Activated T-helper 9 cell treated with anti-CD3 and anti-CD28 coated beads, Interleukin-2, amount 50 U/mL, for 16 hours (primary cell): ENCODE data around the gene PRKN.

Source experiments
- DNase-seq: peaks from one replicate; pipeline ENCODE4 v3.0.0-alpha.2; 2020; ENCODE audit warnings: low read depth

PRKN gene

DNA sequence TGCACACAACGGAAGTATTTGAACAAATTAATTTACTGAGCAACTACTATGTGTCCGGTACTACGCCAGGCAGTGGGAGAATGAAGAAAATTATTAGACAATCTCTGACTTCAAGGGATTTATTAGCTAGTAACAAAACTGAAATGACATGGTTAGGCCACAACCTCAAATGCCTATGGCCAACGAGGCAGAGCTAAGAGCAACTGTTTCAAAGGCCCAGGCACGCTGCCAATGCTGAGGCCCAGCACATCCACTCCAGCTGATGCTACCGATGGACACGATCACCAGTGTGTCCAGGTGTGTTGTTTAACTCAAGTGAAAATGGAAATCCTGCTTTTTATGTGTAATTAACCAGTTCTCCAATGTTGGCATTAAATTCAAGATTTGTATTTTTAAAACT is 420.9 kb downstream of the PRKN start:
- DNase-seq: no peak

DNA sequence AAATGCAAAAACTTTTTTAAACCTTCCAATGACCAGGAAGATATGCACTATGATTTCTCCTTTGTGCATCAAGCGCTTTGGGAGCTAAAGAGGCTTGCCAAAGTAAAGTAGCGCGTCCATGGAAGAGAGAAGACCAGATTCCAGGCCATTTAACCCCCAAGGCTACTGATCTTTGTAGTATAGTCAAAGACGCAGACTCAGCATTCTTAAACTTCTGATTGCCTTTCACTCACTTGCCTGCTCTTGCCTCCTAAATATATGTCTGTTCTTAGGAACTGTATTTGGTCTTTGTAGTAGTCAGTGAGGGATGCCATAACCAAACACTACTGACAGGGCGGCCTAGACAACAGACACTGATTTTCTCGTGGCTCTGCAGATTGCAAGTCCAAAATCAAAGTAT is 426.4 kb downstream of the PRKN start:
- no peak for DNase-seq

DNA sequence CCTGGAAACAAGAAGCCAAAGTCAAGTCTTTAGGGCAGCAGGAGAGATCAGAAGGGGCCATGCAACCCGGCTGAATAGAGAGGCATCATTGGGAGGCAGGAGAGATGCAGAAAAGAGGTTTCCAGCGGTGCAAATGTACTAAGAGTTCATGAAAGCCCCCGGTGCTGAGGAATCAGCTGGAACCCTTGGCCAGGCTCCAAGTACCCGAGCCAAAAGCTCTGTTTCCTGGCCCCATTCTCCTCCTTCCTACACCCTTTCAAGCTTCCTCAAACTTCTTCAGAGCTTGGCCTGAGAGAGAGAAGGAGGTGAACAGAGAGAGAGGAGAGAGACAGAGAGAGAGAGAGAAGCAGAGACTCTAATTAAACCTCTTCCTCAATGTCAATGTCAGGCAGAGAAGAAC is 433.5 kb downstream of the PRKN start:
- no peak for DNase-seq

DNA sequence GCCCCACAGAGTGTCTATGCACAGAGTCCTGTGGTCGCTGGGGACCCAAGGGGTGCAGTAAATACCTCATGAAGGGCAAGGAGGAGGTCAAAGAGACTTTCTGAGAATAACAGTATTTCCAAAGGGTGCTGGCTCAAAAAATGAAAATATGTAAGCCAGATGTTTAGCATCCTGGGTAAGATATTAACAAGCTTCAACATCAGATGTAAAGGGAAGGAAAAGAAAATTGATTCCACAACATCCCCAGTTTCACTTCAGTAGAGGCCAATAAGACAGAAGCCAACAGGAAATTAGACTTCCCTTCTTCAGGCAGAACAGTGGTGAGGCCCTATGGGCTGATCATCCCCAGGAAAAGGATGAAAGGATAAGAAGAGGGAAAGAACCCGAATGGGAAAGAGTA is 434.7 kb downstream of the PRKN start:
- no peak for DNase-seq

DNA sequence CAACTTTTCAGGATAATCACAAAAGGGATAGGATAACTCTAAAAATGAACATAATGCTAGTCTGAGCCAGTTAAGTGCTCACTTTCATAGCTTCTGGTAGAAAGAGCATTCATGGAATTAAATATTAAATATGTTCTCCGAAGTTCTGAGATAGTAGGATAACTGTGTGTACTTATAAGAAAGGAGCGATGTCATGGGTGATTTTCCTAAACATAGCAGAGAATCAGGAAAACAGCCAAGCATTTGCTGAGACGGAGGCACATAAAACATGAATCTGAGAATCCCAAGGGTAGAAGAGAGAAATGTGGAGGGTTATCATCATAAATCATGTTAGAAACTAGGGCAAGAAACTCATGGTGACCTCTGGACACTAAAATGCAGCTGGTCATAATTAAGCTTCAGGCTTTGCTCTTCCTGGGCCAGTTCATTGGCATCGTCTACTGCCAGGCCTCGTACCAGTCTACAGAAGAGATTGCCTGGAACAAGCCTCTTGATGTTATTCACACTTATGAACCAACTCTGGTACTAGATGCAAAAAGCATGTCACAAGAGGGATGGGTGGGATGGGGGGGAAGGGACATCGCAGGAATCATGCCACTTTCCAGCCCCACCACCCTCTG is 436.6 kb downstream of the PRKN start:
- no peak for DNase-seq

DNA sequence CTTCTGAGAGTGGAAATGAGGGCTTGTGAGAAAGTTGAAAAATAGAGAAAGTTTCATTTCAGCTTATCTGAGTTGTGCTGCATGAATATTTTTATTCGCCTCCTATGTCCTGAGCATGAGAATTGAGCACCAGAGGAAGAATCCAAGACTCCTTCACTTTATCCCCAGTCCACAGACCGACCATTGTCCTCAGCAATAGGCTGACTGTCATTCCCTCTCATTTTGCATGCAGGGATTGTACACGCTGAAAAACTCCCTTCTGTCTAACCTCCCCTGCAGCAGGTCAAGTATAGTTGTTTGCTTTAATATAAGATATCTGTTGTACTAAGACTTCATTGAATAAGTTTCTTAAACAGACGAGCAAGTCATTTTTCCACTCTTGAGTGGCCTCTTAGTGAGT is 437.6 kb downstream of the PRKN start:
- no peak for DNase-seq

DNA sequence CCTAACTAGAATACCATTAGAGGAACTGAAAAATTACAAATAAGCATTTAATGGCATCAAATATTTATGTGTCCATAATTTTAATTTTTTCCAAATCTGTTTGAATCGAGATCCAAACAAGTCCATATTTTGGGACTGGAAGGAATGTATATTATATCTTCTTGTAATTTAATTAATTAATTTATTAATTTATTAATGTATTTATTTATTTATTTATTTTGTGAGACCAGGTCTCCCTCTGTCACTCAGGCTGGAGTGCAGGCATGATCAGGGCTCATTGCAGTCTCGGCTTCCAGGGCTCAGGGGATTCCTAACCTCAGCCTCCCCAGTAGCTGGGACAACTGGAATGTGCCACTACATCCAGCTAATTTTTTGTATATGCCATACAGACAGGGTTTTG is 453.6 kb downstream of the PRKN start:
- DNase-seq: no peak

DNA sequence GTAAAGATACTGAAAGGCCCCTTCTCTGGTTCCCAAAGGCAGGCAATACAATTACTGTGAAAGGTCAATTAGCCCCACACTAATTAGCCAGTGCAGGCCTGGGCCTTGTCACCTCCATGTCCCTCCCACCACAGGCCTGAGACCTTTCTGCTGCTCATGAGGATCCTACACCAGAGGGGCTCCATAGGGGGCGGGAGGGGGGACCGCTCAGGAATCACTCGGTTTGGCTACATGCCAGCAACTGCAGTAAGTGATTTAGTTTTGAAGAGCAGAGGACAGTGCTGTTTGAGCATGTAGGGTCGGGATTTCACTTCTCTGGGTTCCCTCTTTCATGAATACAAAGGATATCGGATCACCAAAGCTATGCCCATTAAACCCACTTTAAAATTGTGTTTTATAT is 455.6 kb downstream of the PRKN start:
- DNase-seq: no peak

DNA sequence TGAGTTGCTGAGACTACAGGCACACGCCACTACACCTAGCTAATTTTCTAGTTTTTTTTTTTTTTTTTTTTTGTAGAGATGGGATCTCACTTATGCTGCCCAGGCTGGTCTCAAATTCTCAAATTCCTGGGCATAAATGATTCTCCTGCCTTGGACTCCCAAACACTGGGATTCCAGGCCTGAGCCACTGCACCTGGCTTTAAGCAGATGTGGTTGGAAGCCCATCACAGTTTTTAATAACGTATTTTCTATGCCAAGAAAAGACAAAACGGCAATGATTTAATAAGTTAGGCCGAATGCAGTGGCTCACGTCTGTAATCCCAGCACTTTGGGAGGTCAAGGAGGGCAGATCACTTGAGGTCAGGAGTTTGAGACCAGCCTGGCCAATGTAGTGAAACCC is 456.6 kb downstream of the PRKN start:
- DNase-seq: no peak

DNA sequence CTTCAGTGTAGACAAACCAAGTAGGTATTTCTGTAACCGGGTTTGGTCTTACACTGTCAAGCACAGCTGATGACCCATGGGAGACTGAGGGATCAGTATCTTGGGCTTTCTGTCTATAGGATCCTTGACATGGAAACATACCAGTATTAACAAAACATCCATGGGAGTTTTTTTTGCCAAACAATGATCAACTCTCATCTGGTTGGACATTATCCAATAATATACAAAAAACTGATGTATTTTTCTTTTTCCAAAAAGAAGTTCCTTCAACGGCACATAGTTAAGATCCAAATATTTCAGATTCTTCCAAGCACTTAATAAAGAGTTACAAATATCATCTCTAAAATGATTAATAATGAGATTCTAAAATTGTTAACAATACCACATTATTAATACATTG is 459.9 kb downstream of the PRKN start:
- no peak for DNase-seq

DNA sequence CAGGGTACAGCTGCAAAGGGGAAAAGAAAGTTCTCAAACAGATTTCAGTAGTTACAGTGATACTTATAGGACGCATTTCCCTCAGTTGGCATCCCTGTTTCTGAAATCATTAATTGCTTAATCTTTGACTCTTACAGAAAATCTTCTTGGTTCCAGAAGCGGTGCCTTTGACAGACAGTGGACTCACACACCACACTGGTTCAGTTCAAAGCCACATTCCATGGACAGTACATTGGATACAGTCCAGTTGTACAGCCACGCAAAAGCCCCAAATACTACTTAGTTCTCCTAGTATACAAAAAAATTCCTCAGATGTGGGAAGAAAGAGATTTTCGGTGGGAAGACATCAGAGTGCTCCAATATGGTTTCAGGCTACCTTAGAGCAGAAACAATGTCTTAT is 460.4 kb downstream of the PRKN start:
- no peak for DNase-seq

DNA sequence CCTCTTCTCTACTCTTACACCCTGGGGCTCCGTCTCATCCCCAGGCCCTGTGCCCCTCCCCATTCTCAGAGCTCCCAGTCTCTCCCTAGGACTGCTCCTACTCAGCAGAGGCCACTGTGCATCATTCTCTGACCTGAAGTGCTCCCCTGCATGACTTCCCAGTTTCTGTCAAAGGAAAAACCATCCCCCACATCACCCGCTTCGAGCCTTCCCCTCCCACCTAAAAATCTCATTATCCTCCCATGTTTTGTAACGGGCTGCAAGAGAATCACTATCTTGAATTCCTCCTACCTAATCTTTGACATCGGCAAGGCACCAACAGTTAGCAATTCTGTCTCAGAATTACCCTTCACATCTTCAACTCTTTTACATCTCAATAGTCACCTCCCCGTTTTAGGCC is 463.0 kb downstream of the PRKN start:
- DNase-seq: no peak

DNA sequence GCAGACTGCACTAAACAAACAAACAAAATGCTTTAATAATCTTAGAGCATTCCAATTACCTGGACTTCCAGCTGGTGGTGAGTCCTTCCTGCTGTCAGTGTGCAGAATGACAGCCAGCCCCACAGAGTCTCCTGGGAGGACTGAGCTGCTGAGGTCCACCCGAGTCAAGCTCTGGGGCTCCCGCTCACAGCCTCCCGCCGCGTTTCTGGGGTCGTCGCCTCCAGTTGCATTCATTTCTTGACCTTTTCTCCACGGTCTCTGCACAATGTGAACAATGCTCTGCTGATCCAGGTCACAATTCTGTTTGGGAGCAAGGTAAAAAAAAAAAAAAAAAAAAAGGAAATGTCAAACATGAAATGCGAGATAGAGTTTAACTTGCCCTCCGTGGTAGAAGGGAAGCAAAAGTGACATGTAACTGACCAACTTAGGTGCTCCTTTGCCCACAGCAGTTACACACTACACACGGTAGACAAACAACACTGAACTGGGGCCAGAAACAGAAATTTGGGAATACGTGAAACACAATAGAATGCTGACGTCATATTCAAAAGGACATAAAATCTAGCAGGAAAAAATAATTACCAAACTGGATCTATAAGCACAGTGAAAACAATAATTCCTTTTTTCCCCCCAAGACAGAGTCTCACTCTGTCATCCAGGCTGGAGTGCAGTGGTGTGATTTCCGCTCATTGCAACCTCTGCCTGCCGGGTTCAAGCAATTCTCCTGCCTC is 464.9 kb downstream of the PRKN start:
- DNase-seq: no peak

DNA sequence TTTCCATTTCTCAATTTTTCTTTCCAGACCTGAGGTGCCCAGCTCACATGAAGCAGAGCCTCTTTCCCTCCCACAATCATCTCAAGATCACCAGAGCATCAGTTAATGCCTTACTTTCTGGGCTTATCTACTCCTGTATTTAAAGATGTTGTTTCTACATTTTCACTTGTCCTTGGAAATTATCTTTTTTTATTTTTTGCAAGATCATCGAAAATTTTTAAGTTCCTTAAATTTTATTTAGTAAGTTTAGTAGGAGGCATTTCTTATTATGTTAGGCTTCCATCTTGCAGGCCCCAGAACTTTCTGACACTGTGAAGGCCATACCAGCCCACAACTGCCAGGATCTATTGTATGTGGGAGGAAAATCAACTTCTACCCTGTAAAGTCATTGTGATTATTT is 466.0 kb downstream of the PRKN start:
- no peak for DNase-seq

DNA sequence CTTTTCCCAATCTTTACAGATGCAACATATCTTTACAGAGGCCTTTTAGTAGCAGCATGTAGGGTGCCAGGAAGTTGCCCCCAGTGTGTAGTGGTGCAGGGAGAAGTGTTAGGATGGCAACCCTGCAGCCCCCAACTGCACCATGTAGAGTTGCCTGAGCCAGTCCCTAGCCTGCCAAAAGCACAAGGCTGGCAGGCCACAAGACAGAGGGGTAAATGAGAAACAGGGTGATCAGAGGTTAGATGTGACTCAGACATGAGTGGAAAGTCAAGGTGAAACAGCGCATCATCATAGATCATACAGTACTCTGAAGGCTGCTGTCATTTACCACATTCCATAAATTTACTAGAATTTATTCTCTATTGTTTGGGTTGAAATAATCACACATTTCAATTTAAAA is 467.5 kb downstream of the PRKN start:
- DNase-seq: no peak

DNA sequence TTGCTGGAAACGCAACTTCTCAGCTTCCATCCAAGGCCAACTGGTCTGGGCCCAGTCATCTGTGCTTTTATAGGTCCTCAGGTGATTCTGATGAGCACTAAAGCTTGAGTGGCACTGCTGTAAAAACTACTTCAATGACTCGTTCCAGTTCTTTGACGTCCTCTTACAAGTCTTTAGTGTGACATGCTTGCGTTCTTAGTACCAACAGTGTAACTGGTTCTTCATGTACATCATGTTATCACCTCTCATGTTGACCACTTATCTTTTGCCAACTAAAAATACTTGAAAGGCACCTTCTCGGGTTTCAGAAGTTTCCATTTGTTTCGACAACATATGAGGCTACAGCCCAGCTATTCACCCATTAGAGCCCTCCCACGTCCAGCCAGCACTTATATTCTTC is 468.9 kb downstream of the PRKN start:
- no peak for DNase-seq

DNA sequence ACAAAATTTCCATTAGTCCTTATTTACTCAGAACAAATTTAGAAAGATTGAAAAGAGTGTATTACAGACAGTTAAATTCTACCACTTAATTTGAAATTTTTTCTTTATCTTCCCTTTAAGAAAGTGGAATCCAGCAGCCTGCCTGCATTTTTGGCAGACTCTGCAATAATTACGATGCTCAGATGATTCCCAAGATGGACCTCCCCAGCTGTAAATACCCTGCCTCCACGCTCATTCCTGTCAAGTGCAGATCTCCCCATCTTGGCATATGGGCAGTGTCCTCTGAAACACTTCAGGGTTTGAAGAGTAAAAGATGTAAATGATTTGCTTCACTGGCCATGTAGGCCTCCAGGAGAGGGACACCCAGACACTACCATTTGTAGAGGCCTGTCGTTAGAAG is 471.2 kb downstream of the PRKN start:
- no peak for DNase-seq

DNA sequence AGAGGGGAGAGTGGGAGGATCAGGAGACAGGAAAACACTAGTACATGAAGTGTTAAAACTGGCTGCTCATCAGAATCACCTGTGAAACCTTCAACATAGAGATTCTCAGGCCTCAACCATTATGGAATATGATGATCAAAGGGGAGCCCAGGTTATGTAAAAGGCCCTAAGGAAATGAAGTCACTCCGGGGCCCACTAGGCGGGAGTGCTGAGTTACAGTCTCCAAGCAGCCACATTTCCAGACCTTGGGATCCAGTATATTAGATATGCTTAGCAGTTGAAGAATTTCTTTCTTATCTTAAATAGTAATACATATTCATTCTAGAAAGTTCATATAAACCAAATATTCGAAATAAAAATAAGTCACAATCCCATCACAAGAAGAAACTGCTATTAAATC is 476.3 kb downstream of the PRKN start:
- DNase-seq: no peak

DNA sequence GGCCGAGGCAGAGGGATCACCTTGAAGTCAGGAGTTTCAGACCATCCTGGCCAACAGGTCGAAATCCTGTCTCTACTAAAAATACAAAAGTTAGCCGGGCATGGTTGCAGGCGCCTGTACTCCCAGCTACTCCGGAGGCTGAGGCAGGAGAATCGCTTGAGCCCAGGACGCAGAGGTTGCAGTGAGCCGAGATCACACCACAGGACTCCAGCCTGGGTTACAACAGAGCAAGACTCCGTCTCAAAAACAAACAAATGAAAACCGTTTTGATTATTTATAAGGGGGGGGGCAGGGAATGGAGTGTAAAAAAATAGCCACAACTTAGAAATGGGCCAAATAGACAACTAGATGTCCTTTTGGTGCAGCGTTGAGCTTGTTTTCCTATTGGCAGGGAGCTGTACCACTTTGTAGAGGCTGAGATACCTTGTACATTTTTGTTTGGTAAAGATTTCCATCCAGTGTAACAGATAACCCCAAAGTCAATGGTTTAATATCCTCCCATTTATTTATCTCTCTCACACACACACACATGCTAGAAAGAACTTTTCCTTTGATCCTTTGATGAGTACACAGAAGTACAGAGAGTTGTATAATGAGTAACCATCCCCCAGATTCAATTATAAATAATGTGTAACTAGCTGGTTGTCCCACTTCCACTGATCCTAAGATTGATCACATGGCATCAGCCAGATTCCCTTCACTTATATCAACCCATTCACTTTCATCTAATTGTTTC is 477.5 kb downstream of the PRKN start:
- no peak for DNase-seq

DNA sequence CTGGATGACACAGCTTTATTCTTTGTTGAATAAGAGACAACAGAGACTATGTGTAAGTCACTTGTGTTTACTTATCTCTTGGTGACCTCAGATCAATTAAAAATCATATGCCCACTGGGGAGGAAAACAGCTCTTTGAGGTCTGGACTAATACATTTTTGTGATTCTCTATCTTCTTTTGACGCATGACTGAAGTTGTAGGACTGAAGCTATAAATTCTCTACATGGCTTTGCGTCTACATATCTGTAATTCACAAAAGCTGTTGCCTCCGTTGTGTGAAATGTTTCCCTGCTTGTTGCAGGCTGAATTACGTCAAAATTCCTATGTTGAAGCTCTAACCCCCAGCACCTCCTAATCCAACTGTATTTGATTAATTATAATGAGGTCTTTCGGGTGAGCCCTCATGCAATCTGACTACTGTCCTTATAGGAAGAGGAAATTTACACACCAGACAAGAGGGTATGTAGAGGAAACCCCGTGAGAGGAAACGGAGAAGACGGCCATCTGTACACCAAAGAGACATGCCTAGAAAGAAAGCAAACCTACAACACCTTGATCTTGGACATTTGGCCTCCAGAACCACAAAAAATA is 481.6 kb downstream of the PRKN start:
- no peak for DNase-seq

DNA sequence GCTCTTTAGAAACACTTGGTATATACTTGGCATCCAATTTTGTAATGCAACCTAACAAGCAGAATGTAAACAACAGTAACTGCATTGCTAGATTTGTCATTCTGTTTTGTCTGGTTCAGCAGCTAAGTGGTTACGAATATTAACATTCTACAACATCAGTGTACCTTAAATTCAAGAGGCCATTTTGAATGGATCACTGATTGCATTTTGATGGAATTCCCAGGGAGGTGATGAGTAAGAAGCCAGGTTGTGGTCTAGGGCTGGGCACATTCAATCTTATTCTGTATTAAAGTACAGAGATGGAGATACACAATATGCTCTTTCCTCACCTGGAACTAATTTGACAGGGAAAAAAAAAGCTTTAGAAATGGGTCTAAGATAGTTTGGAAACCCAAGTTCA is 483.5 kb downstream of the PRKN start:
- DNase-seq: no peak

DNA sequence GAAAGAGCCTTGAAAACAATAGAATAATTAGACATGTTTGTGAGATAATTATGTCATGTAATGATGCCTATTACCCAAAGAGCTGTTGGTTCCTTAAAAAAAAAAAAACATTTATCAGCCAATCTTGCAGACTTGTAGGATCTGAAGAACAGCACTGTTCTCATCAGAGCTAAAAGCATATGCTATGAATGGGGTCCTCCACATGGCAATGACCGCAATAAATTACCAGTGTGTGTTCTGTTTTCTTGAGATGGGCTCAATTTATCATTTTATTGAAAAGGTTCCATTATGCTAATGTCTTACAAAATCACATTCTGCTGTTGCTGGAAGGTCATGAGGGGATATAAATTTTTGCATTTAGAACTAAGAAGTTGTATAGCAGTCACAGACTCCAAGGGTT is 484.7 kb downstream of the PRKN start:
- no peak for DNase-seq

DNA sequence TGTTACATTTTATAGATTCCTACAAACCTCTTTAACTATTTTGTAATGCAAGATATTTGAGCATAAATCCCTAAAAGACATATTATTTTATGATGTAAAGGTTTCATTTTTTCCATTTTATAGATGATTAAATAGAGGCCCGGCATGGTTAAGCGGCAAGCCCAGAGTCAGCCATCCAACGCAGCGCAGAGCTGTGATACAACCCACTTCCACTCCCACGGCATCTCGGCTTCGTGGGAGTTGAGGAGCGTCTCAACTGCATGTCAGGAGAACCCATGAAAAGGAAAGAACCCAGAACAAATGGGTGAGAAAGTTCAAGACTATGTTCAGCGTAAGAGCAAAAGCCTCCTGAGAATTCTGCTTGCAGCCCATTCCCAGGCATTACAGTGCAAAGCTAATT is 488.2 kb downstream of the PRKN start:
- DNase-seq: no peak
